HTR-8/SVneo (cell line): ENCODE results near the gene PIP4K2C.
A peak's percentile ranks its signal among the peaks of the same experiment; 100 is the strongest.

ENCODE experiments used
- DNase-seq: peaks from one replicate; pipeline ENCODE4 v3.0.0; 2011; ENCODE audit warnings: low spot score, mixed read lengths; ENCODE audit not compliant: insufficient read length
- FAIRE-seq: peaks from 2 replicates; lab custom pipeline; 2011; peaks lifted over from hg19 to GRCh38; lab: Jason Lieb, UNC

PIP4K2C gene

GRCh38 chr12:57619434-57620244, 28.6 kb downstream of the PIP4K2C start:
- FAIRE-seq = no peak

GRCh38 chr12:57620245-57620935, 29.4 kb downstream of the PIP4K2C start:
- FAIRE-seq (no peak), DNase-seq (no peak)

More at GRCh38 chr12:57619434-57620244, 28.6 kb downstream of the PIP4K2C start:
- no peak for DNase-seq

DNA sequence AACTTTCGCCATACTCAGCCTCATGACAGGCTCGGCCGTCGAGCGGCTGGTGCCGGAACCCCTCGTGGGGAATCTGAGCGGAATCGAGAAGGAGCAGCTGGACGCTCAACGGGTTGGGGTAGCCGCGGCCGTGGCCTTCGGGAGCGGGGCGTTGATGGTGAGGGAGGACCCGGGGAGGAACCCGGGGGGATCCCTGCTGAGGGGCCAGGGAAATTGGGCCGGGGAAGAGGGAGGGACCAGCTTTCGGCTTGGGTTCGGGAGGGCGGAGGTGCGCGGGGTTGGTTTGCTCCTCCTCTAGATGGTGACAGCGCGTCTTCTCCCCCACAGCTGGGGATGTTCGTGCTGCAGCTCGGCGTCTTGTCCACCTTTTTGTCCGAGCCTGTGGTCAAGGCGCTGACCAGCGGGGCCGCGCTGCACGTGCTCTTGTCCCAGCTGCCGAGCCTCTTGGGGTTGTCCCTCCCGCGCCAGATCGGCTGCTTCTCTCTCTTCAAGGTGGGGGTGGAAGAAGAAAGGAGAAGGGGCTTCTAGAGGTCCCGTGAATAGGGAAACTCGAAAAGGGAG, 30.0 kb downstream of the PIP4K2C start:
- FAIRE-seq = no peak

DNA sequence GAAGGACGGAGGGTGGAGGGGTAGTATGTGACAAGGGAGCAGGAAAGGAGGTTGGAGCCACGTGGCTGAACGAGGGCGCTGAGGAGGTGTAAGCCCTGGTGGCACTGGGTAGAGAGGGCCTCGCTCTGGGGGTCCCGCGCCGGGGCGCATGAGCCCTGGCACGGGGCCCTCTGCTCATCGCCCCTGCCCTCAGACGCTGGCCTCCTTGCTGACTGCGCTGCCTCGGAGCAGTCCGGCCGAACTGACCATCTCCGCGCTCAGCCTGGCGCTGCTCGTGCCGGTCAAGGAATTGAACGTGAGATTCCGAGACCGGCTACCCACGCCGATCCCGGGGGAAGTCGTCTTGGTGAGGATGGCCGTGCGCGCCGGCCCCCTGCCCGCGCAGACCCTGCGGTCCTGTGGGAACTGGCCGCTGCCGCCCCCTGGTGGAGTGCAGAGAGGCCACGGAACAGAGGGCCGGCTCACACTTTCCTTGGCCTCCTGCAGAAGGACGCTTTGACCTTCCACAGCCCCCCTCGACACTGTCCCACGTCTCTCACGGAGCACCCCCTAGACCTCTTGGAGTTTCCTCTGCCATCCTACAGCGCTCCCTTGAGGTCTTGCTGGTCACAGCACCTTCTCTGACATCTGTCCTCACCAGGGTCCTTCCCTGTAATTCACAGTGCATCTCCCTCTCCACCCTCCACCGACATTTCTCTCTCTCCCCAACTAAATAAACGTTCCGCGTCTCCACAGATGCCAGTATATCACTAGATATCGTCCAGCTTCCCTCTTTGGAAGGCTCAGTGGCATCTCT, 30.7 kb downstream of the PIP4K2C start:
- FAIRE-seq (no peak), DNase-seq (peak; percentile 71)

More for the DNA sequence above, 30.0 kb downstream of the PIP4K2C start:
- no peak for DNase-seq

- DNase-seq (no peak), FAIRE-seq (no peak)
Observed at GRCh38 chr12:57622293-57623245, 31.6 kb downstream of the PIP4K2C start.

DNA sequence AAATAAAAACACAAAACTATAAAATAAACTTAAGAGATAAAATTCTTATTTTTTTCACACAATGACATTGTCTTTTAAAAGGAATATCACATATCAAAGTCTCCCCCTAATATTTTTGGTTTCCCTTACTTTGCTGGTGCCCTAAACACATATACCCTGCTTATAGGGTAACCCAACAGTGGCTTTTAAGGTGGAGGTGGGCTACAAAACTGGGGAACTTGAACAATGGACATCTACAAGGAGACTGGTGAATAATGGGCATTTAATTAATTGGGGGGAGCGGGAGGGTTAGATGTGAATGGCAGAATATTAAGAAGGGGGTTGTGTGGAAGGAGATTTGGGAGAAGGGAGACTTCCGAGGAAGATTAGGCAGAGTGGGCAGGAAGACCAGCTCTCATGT, 32.4 kb downstream of the PIP4K2C start:
- FAIRE-seq (no peak), DNase-seq (no peak)

GRCh38 chr12:57623811-57624390, 32.9 kb downstream of the PIP4K2C start:
- DNase-seq = no peak
- no peak for FAIRE-seq

DNA sequence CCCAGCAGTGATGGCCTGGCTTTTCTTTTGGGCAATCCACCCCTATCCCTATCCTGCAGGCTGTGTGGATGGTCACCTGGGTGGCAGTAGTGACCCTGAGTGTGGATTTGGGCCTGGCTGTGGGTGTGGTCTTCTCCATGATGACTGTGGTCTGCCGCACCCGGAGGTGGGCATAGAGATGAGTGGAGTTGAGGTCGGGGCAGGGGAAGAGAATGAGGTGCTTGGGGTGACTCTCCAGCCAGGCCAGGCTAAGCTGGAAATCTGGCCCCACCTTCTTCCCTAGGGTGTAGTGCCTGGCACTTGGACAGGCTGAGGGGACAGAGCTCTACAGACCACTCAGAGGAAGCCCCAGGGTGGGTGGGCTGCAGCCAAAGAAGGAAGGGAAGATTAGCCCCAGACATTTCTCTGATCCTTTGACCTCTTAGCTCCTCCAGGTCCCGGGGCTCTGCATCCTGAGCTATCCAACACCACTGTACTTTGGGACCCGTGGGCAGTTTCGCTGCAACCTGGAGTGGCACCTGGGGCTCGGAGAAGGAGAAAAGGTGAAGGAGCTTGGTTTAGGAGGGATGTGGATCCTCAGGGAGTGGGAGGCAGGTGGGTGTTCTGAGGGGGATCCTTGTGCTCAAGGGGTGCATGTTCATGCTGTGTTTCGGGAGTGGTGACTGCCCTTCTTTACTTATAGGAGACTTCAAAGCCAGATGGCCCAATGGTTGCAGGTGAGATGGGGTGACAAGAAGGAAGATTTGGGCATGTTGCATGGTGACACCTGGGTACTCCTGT, 33.6 kb downstream of the PIP4K2C start:
- FAIRE-seq (peak; percentile 65), DNase-seq (no peak)

- no peak for FAIRE-seq
- DNase-seq = no peak
Observed at GRCh38 chr12:57625261-57626032, 34.5 kb downstream of the PIP4K2C start.

- DNase-seq (no peak), FAIRE-seq (no peak)
Observed at GRCh38 chr12:57626111-57626920, 35.3 kb downstream of the PIP4K2C start.

DNA sequence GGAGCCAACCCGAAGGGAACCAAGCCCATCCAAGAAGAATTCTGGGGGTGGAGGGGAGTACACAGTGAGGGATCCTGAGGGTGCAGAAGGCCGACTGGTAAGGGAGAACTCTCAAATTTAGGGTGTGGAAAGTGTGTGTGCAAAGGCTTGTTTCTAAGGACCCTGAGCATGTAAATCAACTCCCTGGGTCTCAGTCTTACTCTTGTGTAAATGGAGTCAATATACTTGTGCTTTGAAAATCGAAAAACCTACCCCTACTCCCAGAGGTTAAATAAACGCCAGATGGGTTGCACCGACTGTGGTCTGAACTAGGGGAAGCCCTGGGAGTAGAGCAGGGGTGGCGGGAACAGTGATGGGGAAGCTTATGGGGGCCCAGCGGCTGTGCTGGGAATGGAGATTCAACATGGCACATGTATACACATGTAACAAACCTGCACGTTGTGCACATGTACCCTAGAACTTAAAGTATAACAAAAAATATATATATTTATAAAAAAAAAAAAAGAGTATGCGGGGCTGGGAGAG, 36.0 kb downstream of the PIP4K2C start:
- no peak for FAIRE-seq
- no peak for DNase-seq

DNA sequence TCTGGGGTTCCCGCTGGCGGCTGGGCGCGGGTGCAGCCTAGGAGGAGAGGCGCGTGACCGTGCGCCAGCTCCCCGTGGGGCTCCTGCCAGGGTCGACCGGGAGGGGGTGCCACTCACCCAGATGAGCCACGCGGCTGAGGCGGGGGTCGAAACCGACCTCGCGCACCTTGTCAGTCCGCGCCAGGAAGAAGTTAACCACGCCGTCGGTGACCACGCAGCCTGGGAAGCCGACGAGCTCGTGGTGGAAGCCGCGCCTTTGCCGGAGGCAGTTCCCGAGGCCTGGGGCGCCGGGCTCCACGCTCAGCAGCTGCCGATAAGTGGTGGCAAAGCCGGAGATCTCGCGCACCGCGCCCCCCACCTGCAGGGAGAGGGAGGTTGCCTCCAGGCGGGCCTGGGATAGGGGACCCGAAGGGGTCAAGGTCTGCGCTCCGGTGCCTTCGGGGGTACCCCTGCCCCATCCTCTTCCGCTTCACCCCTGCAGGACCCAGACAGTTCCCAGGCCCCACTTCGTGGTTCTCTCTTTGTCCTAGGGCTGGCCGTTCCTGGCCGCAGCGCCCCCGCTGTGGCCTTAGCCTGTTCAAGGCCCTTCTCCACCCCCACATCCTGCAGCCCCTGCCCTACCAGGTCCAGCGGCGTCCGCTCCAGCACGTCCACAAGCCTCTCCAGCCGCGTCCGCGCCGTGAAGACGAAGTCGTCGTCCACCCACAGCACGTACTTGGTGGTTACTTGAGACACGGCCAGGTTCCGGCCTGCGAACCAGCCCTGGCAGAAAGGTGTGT, 36.7 kb downstream of the PIP4K2C start:
- DNase-seq (no peak), FAIRE-seq (no peak)

DNA sequence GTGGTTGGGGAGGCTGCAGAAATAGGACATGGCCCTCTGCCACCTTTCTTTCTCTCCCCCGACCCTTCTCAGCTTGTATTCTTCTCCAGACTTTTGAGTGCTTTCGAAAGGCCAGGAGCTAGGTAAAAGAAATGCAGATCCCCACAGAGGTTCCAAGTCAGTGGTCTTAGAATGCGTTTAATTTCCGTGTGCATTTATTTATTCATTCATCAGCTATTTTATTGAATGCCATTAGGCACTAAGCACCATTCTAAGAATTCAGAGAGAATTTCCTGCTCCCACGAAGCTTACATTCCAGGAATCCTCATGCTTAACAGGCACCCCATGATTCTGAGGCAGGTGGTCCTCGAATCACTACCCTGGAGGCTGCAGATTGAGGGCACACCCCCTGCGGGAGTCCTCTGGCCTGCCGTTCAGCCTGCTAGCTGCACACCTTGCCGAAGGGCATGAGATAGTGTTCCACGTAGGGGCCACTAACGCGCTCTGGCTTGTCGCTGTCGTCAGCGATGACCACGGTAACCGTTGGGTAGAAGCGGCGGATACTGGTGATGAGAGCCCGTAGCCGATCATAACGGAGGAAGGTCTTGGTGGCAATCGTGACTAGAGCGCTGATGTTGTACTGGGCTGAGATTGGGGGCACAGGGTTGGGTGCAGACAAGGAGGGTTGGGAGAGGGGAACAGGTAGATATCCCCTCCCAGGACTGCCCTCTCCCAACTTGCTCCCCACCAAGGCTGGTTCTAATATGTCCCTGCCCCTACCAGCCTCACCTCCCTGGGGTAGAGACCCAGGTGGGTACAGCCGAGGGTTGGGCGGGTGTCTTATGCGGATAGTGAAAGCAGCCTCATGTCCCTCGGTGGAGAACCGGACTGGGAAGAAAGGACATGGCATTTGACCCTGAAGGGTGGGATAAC, 37.5 kb downstream of the PIP4K2C start:
- no peak for FAIRE-seq
- DNase-seq = no peak

- DNase-seq = no peak
- FAIRE-seq = peak; percentile 16
Observed at GRCh38 chr12:57629897-57630471, 39.0 kb downstream of the PIP4K2C start.
